TTC549 (cell line): ENCODE measurements around the gene ZBED4.
"Not testable (repeated sequence)": the region's sequence is repeated elsewhere in the genome, so short reads cannot be mapped to it uniquely, and the experiment has no call there.

Source experiments
- FAIRE-seq: peaks from 2 replicates; lab custom pipeline; 2012; peaks lifted over from hg19 to GRCh38; lab: Jason Lieb, UNC

The ZBED4 gene

DNA sequence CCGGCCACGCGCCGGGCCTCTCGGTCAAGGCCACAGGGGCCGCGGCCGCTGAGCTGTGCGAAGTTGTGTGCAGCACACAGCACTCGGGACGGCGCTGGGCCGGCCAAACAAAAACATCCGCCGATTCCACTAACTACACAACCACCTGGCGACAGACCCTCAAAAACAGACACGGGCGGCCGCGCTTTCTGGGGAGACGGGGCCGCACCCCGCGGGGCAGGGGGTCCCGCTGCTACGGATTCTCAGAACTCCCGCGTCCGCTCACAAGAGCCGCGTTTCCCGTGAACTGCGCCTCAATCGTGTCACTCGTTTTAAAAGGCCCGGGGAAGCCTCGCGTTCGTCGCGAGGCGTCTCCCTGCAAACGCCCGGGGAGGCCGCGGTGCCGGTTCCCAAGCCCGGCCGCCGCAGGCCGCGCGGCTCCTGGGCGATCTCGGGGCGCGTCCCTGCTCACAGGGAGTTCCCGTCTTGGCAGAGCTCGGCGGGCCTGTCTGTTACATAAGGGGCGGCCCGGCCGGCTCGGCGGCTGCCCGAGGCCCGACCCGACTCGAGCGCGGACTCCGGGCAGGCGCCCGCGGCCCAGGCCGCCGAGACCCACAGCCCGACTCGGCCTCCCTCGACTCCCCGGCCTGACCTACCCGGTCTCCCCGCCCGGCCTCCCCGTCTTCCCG, 26.9 kb upstream of the ZBED4 start:
- no peak for FAIRE-seq

DNA sequence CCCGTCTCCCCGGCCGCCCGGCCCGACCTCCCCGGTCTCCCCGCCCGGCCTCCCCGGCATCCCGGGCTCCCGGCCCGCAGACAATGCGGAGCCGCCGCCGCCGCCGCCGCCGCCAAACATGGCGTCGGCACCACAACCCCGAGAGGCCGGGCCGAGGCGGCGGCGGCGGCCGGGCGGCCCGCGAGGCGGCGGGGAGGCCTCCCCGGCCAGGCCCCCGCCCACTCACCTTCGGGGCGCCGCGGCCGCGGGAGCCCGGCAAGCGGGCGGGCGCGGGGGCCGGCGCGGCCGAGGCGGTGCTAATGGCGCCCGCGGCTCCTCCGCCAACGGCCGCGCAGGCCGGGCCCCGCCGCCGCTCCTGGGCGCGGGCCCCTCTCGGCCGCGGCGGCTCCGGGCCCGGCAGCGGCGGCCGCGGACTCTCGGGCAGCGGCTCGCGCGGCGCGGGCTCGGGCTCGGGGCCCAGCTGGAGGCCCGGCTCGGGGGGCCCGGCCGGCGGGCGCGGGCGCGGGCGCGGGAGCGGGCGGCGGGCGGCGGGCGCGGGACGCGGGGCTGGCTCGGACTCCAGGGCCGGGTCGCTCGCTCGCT, 26.3 kb upstream of the ZBED4 start:
- no peak for FAIRE-seq

DNA sequence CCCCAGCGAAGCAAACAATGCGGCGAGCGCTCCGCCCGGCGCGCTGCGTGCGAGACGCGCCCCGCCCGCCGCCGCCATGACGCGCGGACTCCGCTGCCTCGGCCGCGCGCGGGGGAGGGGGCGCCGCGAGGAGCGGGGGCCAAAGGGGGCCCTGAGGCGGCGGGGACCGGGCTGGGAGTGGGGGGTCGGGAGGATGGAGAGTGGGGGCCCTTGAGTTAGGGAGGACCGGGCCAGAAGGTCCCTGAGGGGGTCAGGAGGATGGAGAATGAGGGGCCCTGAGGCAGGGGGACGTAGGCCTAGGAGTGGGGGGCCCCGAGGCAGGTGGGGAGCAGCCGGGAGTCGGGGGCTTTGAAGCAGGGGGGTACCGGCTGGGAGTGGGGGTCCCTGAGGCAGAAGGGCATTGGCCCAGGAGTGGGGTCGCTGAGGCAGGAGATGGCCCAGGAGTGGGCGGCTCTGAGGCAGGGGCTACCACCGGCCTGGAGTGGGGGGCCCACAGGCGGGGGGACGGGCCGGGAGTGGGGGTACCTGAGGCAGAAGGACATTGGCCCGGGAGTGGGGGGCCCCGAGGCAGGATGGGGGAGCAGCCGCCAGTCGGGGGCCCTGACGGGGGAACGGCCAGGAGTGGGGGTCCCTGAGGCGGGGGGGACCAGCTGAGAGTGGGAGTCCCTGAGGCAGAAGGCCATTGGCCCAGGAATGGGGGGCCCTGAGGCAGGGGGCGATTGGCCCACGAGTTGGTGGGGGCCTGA, 25.6 kb upstream of the ZBED4 start, which contains the start of gene BRD1:
Gene BRD1 (minus strand): TSS at position 21 of the 746 bp plus-strand sequence. CDS start 3,556 bp downstream, outside the sequence.
- no peak for FAIRE-seq

DNA sequence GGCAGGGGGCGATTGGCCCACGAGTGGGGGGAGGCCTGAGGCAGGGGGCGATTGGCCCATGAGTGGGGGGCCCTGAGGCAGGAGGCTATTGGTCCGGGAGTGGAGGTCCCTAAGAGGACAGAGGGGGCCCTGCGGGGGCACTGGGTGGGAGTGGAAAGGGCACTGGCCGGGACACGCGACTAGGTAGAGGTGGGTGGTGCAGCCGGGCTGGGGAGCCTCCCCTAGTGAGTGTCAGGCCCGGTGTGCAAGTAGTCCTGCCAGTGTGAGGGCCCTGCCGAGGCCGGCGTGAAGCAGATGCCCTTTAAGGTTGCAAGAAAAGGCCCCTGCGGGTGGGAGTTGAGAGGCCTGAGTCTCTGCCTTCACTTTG, 25.1 kb upstream of the ZBED4 start:
- FAIRE-seq, result no peak

DNA sequence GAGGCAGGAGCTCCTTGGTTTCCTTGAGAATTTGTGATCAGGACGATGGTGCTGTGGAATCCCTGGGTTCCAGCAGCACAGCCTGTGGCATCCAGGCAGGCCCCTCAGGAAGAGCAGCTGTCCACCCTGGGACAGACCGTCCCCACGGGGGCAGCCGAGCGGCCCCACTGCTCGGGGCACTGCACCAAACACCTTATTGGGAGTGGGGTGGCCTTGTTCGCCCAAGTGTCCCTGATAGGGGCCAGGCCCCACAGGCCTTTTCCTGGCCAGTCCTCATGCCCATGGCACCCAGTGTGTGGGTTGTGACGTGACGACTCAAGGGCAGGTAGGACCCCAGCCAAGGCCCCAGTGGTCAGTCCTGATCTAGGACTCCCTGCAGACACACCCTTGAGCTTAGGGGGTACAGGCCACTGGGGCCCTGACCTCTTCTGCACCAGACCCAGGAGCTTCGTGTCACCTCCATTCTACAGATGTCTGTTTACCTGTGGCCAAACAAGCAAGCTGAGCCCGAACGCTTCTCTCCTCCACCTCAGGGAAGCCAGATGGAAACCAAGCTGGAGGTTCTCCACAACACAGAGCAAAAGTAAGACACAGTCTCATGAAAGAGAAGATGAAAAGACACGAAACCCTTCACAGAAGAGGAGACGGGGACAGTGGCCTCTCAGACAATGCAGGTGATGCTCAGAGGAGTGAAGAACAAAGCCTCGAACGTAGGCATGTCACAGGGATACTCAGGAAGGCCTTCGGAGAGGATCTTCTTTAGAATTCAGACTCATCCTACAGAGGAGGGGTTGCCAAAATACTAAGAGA, 24.4 kb upstream of the ZBED4 start:
- no peak for FAIRE-seq

DNA sequence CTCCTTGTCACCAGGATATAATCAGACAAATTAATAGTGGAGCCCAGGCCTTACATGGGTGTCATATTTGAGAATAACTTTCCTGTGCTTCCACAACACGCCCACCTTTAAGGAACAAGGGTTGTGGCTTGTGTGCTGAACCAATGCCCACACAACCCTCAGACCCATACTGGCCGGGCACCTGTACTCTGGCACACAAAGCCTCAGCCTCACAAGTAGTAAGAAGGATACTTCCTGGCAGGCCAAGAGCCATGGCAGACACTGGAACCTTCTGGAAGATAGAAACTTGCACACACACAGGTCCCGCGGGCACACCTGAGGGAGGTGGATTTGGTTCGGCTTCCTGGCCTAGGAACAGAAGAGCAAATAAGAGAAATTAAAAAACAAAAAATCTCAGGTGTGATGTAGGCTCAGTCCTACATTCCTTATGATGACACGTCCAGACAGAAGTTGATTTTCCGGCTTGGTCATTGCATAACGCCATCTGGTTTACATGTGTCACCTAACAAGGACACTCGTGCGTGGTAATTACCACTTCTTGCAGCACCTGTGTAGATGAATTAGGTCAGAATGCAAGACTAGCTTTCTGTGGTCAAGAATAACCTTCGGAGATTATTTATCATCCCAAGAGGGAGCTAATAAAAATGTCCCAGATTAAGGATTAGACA, 20.2 kb upstream of the ZBED4 start:
- FAIRE-seq, result no peak

DNA sequence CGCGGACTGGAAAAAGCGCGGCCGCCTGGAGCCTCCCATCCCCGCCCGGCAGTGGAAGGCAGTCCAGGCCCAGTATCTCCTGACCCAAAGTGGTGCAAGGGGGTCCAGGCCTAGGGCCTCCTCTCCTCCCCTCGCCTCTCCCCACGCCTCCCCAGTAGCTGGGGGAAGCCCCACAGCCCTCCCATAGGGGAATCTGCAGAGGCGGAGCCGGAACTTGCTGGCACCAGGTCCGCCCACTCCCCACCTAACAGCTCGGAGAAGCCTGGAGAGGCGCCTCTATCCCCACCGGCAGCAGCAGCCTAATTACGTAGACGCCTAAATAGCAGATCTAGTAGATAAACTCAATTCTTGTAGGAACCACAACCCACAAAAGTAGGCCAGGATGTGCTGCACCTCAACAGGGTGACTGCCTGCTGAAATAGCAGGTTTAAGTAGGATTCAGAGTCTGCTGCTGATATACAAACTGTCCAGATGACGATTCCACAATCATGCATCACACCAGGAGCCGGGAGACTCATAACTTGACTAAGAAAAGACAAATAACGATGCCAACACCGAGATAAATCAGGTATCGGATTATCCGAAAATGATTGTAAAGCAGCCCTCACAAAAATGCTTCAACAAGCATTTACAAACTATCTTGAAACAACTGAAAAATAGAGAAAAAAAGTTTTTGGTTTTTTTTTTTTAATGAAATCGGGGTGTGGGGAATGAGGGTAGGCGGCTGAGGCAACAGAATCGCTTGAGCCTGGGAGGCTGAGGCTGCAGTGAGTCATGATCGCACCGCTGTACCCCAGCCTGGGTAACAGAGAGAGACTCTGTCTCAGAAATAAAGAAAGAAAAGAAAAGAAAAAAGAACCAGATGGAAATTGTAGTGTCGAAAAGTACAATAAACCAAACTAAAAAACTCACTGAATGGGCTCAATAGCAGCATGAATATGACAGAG, 14.6 kb upstream of the ZBED4 start:
- no peak for FAIRE-seq

DNA sequence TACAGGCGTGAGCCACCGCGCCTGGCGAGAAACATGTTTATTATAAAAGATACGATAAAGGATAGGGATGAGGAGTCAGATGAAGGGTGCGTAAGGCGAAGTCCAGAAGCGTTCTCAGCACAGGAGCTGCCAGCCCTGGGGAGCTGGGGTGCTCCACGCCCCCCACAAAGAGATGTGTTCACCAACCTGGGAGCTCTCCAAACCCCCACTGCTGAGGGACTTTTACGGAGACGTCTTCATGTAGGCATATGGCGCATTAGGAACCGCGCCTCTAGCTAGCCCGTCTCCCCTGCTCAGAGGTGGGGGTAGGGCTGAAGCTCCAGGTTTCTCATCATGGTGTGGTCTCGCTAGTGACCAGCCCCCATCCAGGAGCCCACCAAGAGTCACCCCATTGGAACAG, 8.4 kb upstream of the ZBED4 start:
- no peak for FAIRE-seq

DNA sequence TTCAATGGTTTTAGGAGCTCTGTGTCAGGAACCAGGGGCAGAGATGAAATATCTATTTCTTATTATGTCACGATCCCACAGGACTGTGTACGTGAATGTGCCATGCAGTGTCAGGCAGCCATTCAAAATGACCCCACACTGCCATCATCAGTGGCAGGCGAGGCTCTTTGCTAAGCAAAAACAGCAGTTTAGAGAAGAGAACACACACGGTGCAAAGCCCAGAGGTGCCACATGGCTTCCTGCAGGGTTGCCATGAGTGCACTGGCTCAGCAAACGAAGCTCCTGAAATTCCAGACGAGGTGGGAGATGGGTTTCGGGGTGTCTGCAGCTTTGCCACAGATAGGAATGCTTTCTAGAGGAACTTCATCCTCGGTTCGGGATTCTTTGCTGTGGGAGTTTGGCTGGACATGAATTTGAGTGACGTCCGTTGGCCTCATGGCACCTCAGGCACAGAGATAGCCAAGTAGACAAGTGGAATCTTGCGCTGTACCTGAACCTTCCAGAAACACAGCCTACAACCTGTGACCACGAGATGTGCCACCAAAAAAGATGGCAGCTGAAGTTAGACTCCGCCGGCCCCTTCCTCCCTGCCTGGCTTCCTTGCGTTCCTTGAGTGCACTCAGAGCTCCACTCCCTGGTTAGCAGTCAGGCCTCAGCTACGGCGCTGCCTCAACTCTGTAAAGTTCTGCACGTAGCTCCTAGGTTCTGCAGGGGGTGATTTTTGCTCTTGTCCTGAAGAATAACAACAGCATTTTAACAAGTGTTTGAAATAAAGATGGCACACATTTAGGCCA, 7.8 kb upstream of the ZBED4 start:
- FAIRE-seq, result no peak

DNA sequence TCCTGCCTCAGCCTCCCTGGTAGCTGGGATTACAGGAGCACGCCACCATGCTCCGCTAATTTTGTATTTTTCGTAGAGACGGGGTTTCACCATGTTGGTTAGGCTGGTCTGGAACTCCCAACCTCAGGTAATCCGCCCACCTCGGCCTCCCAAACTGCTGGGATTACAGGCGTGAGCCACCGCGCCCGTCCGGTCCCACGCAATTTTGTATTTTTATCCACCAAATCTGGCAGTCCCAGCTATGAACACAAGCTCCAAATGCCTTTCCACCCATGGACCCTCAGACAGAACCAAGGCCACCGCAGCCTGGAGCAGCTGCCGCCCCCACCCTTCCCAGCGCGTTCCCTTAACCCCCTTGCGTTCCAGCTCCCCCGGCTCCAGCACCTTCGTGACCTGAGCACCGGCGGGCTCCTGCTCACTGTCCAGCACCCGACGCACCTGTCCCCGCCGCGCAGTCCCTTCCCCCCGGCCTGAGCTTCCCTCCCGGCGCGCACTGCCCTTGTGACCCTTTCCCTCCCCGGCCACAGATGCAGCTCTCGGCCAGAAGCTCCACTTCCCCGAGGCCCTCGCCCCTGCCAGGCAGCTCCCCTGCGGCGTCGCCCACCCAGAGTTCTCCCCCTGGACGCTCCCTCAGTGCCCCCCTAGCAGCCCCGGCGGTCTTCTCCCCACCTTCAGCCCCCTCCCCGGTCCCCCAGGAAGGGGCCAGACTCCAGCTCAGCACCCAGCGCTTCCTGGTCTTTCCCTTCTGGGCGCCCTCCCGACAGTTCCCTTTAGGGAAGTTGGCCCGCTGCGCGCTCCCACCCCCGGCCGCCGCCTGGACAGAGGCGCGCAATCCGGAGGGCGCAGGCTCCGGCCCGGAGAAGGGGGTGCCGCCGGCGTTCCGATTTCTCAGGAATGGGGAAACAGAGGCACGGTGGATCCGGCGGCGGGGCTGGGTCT, 5.6 kb upstream of the ZBED4 start:
- no peak for FAIRE-seq

DNA sequence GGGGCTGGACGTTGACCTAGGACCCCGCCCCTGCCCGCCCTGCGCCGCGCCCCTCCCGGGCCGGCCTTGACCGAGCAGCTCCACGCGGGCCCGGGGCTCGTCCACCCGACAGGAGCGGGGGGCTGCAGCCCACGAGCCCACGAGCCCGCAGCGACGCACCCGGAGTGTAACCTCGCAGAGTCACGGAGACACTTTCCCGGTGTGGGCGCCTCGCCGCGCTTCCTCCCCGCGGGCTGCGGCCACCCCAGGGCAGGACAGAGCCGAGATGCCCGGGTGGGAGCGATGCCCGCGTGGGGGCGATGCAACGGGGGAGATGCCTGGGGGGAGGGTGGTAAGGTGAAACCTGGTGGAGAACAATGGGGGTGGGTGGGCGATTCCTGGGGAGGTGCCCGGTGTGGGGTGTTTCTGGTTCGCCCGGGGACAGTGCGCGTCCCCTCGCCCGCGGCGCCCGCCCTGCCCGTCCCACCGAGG, 4.9 kb upstream of the ZBED4 start:
- FAIRE-seq, result no peak

DNA sequence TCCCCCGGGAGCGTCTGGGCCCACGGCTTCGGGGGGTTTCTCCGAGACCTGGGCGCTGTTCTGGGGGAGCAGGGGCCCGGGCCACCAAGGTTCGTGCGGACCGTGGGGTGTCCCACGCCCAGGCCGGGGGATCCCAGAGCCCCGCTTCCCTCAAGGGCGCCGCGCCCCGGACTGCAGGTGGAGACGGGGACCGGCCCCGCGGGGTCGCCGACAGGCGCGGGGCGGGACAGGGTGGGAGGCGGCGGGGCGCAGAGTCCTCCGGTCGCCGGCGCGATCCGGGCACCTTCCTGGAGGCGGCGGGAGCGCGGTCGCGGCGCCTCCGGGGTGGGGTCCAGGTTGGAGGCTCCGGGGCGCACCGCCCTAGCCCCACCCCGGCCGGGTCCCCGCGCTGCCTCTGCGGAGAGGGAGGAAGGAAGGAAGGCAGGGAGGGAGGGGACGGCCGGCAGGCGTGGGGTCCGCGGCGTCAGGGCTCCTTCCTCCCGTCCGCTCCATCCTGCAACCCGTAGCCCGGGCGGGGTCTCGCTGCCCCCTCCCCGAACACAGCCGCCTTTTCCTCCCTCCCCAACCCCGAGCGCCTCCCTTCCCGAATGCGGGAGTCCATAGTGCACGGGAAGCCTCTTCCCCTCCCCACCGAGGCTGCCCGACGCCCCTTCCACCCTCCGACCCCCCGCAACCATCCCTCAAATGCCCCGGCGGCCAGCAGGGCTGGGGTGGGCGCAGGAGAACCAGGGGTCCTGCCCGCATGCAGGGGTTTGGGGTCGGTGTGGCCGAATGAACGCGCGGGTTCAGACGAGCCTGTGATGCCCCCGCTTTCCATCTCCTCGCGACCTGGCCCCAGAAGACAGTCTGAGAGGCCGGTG, 4.3 kb upstream of the ZBED4 start:
- FAIRE-seq, result no peak

DNA sequence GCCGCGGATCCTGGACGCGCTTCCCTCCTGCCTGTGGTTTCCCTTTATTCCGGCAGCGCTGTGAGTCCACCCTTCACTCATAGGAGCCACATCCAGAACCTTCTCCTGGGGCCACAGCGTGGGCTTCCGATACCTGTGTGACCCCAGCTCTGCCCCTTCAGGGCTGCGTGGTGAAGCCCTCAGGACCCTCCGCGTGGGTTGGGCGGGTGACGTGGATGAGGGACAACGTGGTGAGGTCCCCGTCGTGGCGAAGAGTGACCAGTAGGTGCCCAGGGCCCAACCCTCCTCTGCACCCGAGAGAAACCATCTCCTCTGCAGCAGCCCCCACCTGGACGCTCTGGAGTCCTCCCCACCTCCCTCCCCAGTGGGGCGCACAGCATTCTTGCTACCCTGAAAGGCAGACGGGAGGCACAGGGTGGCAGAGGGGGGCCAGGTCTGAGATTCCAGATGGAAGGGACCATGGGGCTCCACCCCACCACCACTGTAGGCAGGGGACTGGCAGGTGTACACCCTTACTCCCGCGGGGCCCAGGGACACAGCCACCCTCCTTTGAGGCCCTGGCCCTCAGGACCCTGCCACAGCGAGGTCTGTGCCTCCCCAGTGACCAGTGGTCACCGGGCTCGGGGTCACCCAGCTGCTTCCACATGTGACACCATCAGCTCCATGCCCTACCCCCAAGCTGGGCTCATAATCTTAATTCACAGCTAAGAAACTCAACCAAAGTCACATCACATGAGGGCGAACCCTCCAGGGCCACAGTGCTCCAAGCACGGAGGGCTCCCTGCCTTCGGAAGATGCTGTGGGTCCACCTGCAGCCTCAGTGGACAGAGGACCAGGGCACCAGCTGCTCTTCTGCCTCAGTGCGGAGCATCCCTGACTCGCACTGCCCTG, 3.4 kb upstream of the ZBED4 start:
- FAIRE-seq, result no peak

DNA sequence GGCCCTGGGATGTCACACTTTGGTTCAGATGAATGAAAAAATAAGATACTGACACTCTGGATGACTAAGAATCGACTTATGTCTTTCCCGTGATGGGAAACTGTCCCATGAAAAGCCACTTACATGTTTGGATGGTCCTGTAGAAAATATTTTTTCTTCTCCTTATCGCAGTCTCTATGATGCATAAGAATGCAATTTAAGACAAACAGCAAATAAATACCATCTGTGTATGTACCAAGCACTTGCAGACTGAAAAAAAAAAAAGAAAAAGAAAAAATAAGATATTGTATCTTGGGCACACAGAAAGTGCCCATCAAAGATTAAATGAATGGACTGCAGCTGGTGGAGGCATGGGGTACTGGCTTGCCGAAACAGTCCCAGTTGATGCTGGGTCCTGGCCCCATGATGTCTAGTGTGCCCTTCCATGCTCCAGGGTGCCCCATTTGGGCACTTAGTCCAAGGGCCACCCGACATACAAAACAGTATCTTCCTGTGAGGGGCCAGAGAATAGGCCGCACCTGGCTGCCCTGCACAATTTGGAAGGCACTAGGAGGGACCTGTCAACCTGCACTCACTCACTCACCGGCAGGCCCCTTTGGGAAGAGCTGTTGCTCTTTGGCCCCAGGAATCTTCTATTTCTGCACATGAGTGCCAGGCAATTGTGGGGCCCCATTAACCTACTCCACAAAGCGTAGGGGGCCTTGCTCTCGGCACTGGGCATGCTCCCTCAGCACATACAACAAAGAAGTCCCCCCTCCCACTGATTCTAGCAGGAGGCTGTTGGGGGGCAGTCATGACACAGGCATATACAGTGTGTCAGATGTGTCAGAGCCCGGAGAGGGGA, 2.5 kb upstream of the ZBED4 start:
- FAIRE-seq, result no peak

DNA sequence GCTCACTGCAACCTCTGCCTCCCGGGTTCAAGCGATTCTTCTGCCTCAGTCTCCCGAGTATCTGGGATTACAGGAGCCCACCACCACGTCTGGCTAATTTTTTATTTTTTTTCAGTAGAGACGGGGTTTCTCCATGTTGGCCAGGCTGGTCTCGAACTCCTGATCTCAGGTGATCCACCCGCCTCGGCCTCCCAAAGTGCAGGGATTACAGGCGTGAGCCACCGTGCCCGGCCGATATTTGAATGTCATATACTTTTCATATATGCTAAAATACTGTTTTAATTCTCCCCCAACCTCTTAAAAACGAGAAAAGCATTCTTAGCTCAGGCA, 1.1 kb upstream of the ZBED4 start:
- FAIRE-seq, result not testable (repeated sequence)
